HepG2 (cell line): Measurements from ENCODE around the gene CHP1. TPM values are rescaled to one million over a fixed set of nuclear protein-coding genes. Genes with fewer than 3 reads are reported as not detected.
"Not testable (repeated sequence)": the region's sequence is repeated elsewhere in the genome, so short reads cannot be mapped to it uniquely, and the experiment has no call there.

Experiments used
- ATAC-seq: fragments of 200-7000 bp; cut with Tn5 transposase; 3 replicates; pipeline ENCODE4 v1.9.1; 2020; ENCODE audit warnings: mild to moderate bottlenecking, moderate library complexity
- BruUV-seq: library from RNA; stranded (reverse); fragments of 400-500 nt; replicated peaks from 2 replicates; lab custom pipeline; 2021; lab: Mats Ljungman, UMichigan
- CTCF ChIA-PET: fragments of 300-600 bp; formaldehyde crosslinking; extraction: SDS; loops from one replicate; lab custom pipeline; 2021; ENCODE audit warnings: low total read pairs, inconsistent platforms, low intra/inter-chr PET ratio; lab: Yijun Ruan, JAX
- POLR2A ChIA-PET: fragments of 350-600 bp; sonication (Branson Sonifier 250); formaldehyde crosslinking; loops from one replicate; lab custom pipeline; 2020; ENCODE audit warnings: antibody characterized with exemption, inconsistent platforms; lab: Yijun Ruan, JAX
- DNase-seq: peaks from one replicate; pipeline ENCODE4 v3.0.0-alpha.2; 2015; ENCODE audit warnings: low spot score
- FAIRE-seq: peaks from 3 replicates; lab custom pipeline; 2011; peaks lifted over from hg19 to GRCh38; lab: Jason Lieb, UNC
- H2AFZ ChIP-seq: one replicate; pipeline ENCODE4 v1.6.1; 2011; ENCODE audit warnings: low read length, inconsistent platforms
- H3K27ac ChIP-seq: fragments of 300-600 bp; 3 replicates; pipeline ENCODE4 v1.8.0; 2011; ENCODE audit warnings: mixed run types, mild to moderate bottlenecking, mixed read lengths, low read length, inconsistent platforms; ENCODE audit not compliant: insufficient read depth; ENCODE audit errors: extremely low read length
- H3K27me3 ChIP-seq, 2 experiments: fragments of 200-600 bp in 1 of 2; 2 replicates in 1 of 2; 3 replicates in 1 of 2; pipeline versions ENCODE4 v1.6.0 to v1.8.0; 2011; ENCODE audit warnings: low read length in 2 of 2, mild to moderate bottlenecking in 2 of 2, moderate library complexity in 2 of 2, inconsistent platforms in 1 of 2; ENCODE audit not compliant: insufficient read depth in 2 of 2, control insufficient read depth in 1 of 2
- H3K36me3 ChIP-seq, 2 experiments: fragments of 200-600 bp in 1 of 2; replicated peaks in 1 of 2; 2 replicates in 1 of 2; 3 replicates in 1 of 2; pipeline versions ENCODE4 v1.5.1 to v1.8.0; 2011; ENCODE audit warnings: low read length in 2 of 2, inconsistent platforms in 1 of 2; ENCODE audit not compliant: insufficient read depth in 2 of 2, control insufficient read depth in 1 of 2
- H3K4me1 ChIP-seq: 2 replicates; pipeline ENCODE4 v1.5.1; 2012; ENCODE audit warnings: low read length, inconsistent platforms; ENCODE audit not compliant: insufficient read depth
- H3K4me2 ChIP-seq: 2 replicates; pipeline ENCODE4 v1.6.0; 2011; ENCODE audit warnings: low read depth, low read length, inconsistent platforms
- H3K4me3 ChIP-seq, 3 experiments: fragments of 200-600 bp in 1 of 3; sonication (generic), shearing (Covaris generic) in 1 of 3; replicated peaks in 1 of 3; 2 replicates each; pipeline ENCODE4 v1.5.1; 2011 to 2016; ENCODE audit warnings: low read length in 3 of 3, inconsistent platforms in 2 of 3, low read depth in 2 of 3, mild to moderate bottlenecking in 2 of 3, control low read depth in 1 of 3, mixed read lengths in 1 of 3; ENCODE audit not compliant: insufficient read depth in 1 of 3
- H3K79me2 ChIP-seq: one replicate; pipeline ENCODE4 v1.6.1; 2011; ENCODE audit warnings: low read length, inconsistent platforms; ENCODE audit not compliant: insufficient read depth
- H3K9ac ChIP-seq: 2 replicates; pipeline ENCODE4 v1.6.0; 2011; ENCODE audit warnings: mild to moderate bottlenecking, low read depth, low read length, inconsistent platforms; ENCODE audit not compliant: insufficient read depth
- H3K9me3 ChIP-seq: 2 replicates; pipeline ENCODE4 v1.5.1; 2012; ENCODE audit warnings: mild to moderate bottlenecking, low read length
- H4K20me1 ChIP-seq: 2 replicates; pipeline ENCODE4 v1.6.0; 2011; ENCODE audit warnings: inconsistent platforms, mild to moderate bottlenecking, low read length, moderate library complexity; ENCODE audit not compliant: insufficient read depth
- GABPB1 ChIP-seq: IDR thresholded peaks from 2 replicates; pipeline ENCODE4 v1.6.1; 2016; ENCODE audit warnings: mild to moderate bottlenecking, missing genetic modification reagents, moderate library complexity, missing compliant biosample characterization
- ZNF333 ChIP-seq: sonication (generic); formaldehyde crosslinking; IDR thresholded peaks from 2 replicates; pipeline ENCODE4 v1.4.0; 2020; ENCODE audit warnings: mild to moderate bottlenecking, missing genetic modification reagents, borderline replicate concordance
- ZNF629 ChIP-seq: sonication (generic); formaldehyde crosslinking; conservative IDR thresholded peaks from 2 replicates; pipeline ENCODE4 v1.5.0; 2020; ENCODE audit warnings: missing genetic modification reagents
- ZNF770 ChIP-seq: sonication (generic); formaldehyde crosslinking; IDR thresholded peaks from 2 replicates; pipeline ENCODE4 v1.5.0; 2020; ENCODE audit warnings: mild to moderate bottlenecking, missing genetic modification reagents
- WGBS: methylation state at CpG from one replicate; pipeline ENCODE4 v1.1.6; 2017; ENCODE audit warnings: low lambda C conversion rate; 5-methylcytosine and 5-hydroxymethylcytosine counted together
- in situ Hi-C: cut with HindIII; loops from 2 replicates; pipeline ENCODE4 v1.10.0; 2017; ENCODE audit warnings: low pct_unique_long_range_greater_than_20kb; ENCODE audit not compliant: extremely low pct_ligation_motif_present
- intact Hi-C: fragments of 100-400 bp; cut with micrococcal nuclease; formaldehyde crosslinking; loops from one replicate; pipeline ENCODE4 v1.10.0; 2022; ENCODE audit not compliant: unreplicated experiment
- polyA plus RNA-seq, 8 experiments: library from polyadenylated mRNA; depleted of rRNA in 3 of 8; stranded (reverse) in 7 of 8; unstranded in 1 of 8; fragments of >200 nt; fragmentation: Illumina TruSeq in 4 of 8; extraction: Trizol in 4 of 8; gene quantifications; 2 replicates each; pipeline versions ENCODE4 v1.2.1 to v1.2.3, GENCODE V29; 2011 to 2016; ENCODE audit warnings: low read depth in 4 of 8, missing spikeins in 1 of 8, mixed read lengths in 1 of 8; ENCODE audit not compliant: insufficient read depth in 1 of 8
- total RNA-seq, 5 experiments: library from RNA; depleted of rRNA; stranded (reverse); fragments of >200 nt; fragmentation: Illumina TruSeq; extraction: Trizol; gene quantifications; 2 replicates each; pipeline ENCODE4 v1.2.3, GENCODE V29; 2016; ENCODE audit warnings: low read depth in 1 of 5

Gene CHP1
- total and polyA plus RNA-seq, 2 of the 13 experiments (the other 11 are each of a cell fraction or from before 2014, with no cell fraction given): 49.6 to 76.4 TPM

- POLR2A ChIA-PET, in situ Hi-C loops, BruUV-seq, H3K9ac ChIP-seq, H2AFZ ChIP-seq: not testable (repeated sequence)
- TF ChIP-seq ZNF770 (CRISPR knock-in tag): peak; percentile 75
- TF ChIP-seq, all 625 proteins: peak for 1; not testable (repeated sequence) for 624
- ATAC-seq, H3K9me3 ChIP-seq, H3K4me3 ChIP-seq, H4K20me1 ChIP-seq, CTCF ChIA-PET, FAIRE-seq, H3K27me3 ChIP-seq, H3K27ac ChIP-seq, intact Hi-C loops, H3K36me3 ChIP-seq, H3K4me2 ChIP-seq, DNase-seq: not testable (repeated sequence)
- Histone ChIP-seq H3K79me2 (peaks cover 58% of the 10 kb centered on the region), H3K4me1 (peaks cover 43% of the 10 kb centered on the region)
- WGBS: 98% methylated on average over 5 of the region's 5 CpGs
These were observed 4.2 kb downstream of the CHP1 start for GRCh38 chr15:41235228-41235627.

GRCh38 chr15:41235929-41236328, 4.9 kb downstream of the CHP1 start:
- no peaks in the 10 kb centered on the region for H3K9me3 ChIP-seq
- no peak overlapping the region for H3K27ac ChIP-seq
- BruUV-seq: no TSS peak
- intact Hi-C loops: no loop called here
- no peaks in the 10 kb centered on the region for H3K27me3 ChIP-seq
- no peak overlapping the region for H3K9ac ChIP-seq
- no peaks in the 10 kb centered on the region for H3K36me3 ChIP-seq
- ChIA-PET POLR2A (no interaction called here), CTCF (no interaction called here)
- no peak overlapping the region for H3K4me2 ChIP-seq
- DNase-seq: no peak
- H3K4me3 ChIP-seq: no peak overlapping the region
- no peak for FAIRE-seq
- no peak overlapping the region for H2AFZ ChIP-seq
- in situ Hi-C loops: no loop called here
- H4K20me1 ChIP-seq: no peaks in the 10 kb centered on the region
- H3K4me1 ChIP-seq: peaks cover 45% of the 10 kb centered on the region
- no peak for ATAC-seq
- no peak for TF ChIP-seq ZNF629 (CRISPR knock-in tag)
- no peak for TF ChIP-seq ZNF333 (CRISPR knock-in tag)
- TF ChIP-seq GABPB1 (CRISPR knock-in tag): no peak
- peaks cover 58% of the 10 kb centered on the region for H3K79me2 ChIP-seq
